ENCODE measurements around the gene AKR7A3. TPM values are rescaled to one million over a fixed set of nuclear protein-coding genes. Genes with fewer than 3 reads are reported as not detected.

Gene AKR7A3
- total and polyA plus RNA-seq, 4 donors: 0.23 to 69.6 (median 55.0) TPM

GRCh38 chr1:19260211-19261138 is 28.1 kb downstream of the AKR7A3 start:
- Histone ChIP-seq H3K4me3 (ENCODE audit: low read depth in 1 of 3, low read length in 3 of 3) (no peak overlapping the region), H3K9ac (ENCODE audit: low read depth in 1 of 2, low read length in 2 of 2) (no peak overlapping the region), H3K27me3 (ENCODE audit: control insufficient read depth in 4 of 4, insufficient read depth in 4 of 4, low read length in 3 of 4) (no peaks in the 10 kb centered on the region), H3K36me3 (ENCODE audit: control insufficient read depth in 4 of 4, insufficient read depth in 3 of 4, low read depth in 1 of 4, low read length in 3 of 4) (peaks cover 12 to 73% (median 29%) of the 10 kb centered on the region in 4 donors), H3K27ac (ENCODE audit: low read depth in 1 of 2, low read length in 2 of 2) (no peak overlapping the region), H3K9me3 (ENCODE audit: control insufficient read depth in 4 of 4, low read length in 3 of 4) (no peaks in the 10 kb centered on the region), H3K4me1 (ENCODE audit: control insufficient read depth in 4 of 4, insufficient read depth in 4 of 4, low read length in 3 of 4) (no peaks in the 10 kb centered on the region)
- no peak for DNase-seq (ENCODE audit: low spot score)
- no peak for TF ChIP-seq ATF3 (IDR thresholded peaks at IDR 0.05)
- no peak for TF ChIP-seq ZBTB33 (IDR thresholded peaks at IDR 0.05)
- no peak for TF ChIP-seq REST (IDR thresholded peaks at IDR 0.05)
- no peak for TF ChIP-seq MAX (IDR thresholded peaks at IDR 0.05)
- TF ChIP-seq HNF4A (conservative IDR thresholded peaks at IDR 0.05): no peak
- no peak for TF ChIP-seq CTCF (IDR thresholded peaks at IDR 0.05; ENCODE audit: low read depth, low read length, missing input control)
- TF ChIP-seq SP1 (IDR thresholded peaks at IDR 0.05): no peak
- TF ChIP-seq JUND (IDR thresholded peaks at IDR 0.05): no peak
- no peak for TF ChIP-seq YY1 (IDR thresholded peaks at IDR 0.05)
- no peak for TF ChIP-seq RXRA (IDR thresholded peaks at IDR 0.05)
- TF ChIP-seq HNF4G (IDR thresholded peaks at IDR 0.05): no peak
- TF ChIP-seq NR2F2 (IDR thresholded peaks at IDR 0.05): no peak
- 82% methylated on average over 21 of the region's 21 CpGs for WGBS

- peaks cover 12 to 71% (median 26%) of the 10 kb centered on the region in 4 donors for H3K36me3 ChIP-seq (ENCODE audit: control insufficient read depth in 4 of 4, insufficient read depth in 3 of 4, low read depth in 1 of 4, low read length in 3 of 4)
- H3K27me3 ChIP-seq (ENCODE audit: control insufficient read depth in 4 of 4, insufficient read depth in 4 of 4, low read length in 3 of 4): no peaks in the 10 kb centered on the region
- peaks cover 2 to 8% (median 6%) of the 10 kb centered on the region in 4 donors for H3K4me1 ChIP-seq (ENCODE audit: control insufficient read depth in 4 of 4, insufficient read depth in 4 of 4, low read length in 3 of 4)
- no peak overlapping the region for H3K27ac ChIP-seq (ENCODE audit: low read depth in 1 of 2, low read length in 2 of 2)
- DNase-seq (ENCODE audit: low spot score): no peak
- no peaks in the 10 kb centered on the region for H3K9me3 ChIP-seq (ENCODE audit: control insufficient read depth in 4 of 4, low read length in 3 of 4)
- H3K9ac ChIP-seq (ENCODE audit: low read depth in 1 of 2, low read length in 2 of 2): no peak overlapping the region
- TF ChIP-seq ZBTB33 (IDR thresholded peaks at IDR 0.05): no peak
- TF ChIP-seq TAF1 (conservative IDR thresholded peaks at IDR 0.05): no peak
- TF ChIP-seq CTCF (IDR thresholded peaks at IDR 0.05; ENCODE audit: low read depth, low read length, missing input control): no peak
- no peak for TF ChIP-seq FOXA2 (IDR thresholded peaks at IDR 0.05)
- no peak for TF ChIP-seq GABPA (IDR thresholded peaks at IDR 0.05 in 1 of 2, conservative IDR thresholded peaks at IDR 0.05 in 1 of 2)
- no peak for TF ChIP-seq JUND (IDR thresholded peaks at IDR 0.05)
- no peak for TF ChIP-seq HNF4A (conservative IDR thresholded peaks at IDR 0.05)
- WGBS: 97% methylated on average over 10 of the region's 10 CpGs
- no peak overlapping the region for H3K4me3 ChIP-seq (ENCODE audit: low read depth in 1 of 3, low read length in 3 of 3)
These were observed 30.2 kb downstream of the AKR7A3 start for GRCh38 chr1:19258353-19258752.

Data from liver (tissue), 9 donors.